GM13977 (cell line): ENCODE measurements around the gene DUSP8.

Experiments used
- DNase-seq: peaks from one replicate; pipeline ENCODE4 v3.0.0; 2012; ENCODE audit warnings: low spot score
- CTCF ChIP-seq: IDR thresholded peaks from 2 replicates; pipeline ENCODE4 v1.5.1; 2012; ENCODE audit warnings: mild to moderate bottlenecking, control low read depth; ENCODE audit not compliant: insufficient read depth; ENCODE audit errors: extremely low read depth, missing control alignments
- in situ Hi-C: fragments of 300-500 bp; cut with MboI; formaldehyde crosslinking; loops from one replicate; pipeline ENCODE4 v1.12.0; 2022; ENCODE audit warnings: low sequenced_read_pairs, low pct_unique_long_range_greater_than_20kb, mixed read lengths, inconsistent platforms; ENCODE audit not compliant: unreplicated experiment

DUSP8 gene

GRCh38 chr11:1558775-1559110 lies 13.3 kb downstream of the DUSP8 start:
- DNase-seq = peak; percentile 34
- in situ Hi-C loops = no loop called here
- no peak for TF ChIP-seq CTCF

- in situ Hi-C loops = no loop called here
- peak; percentile 31 for DNase-seq
- no peak for TF ChIP-seq CTCF
Measured at GRCh38 chr11:1557904-1558774, 13.9 kb downstream of the DUSP8 start.

- peak; percentile 33 for DNase-seq
- TF ChIP-seq CTCF = no peak
- in situ Hi-C loops = no loop called here
Measured at GRCh38 chr11:1557051-1557884, 14.8 kb downstream of the DUSP8 start.

DNA sequence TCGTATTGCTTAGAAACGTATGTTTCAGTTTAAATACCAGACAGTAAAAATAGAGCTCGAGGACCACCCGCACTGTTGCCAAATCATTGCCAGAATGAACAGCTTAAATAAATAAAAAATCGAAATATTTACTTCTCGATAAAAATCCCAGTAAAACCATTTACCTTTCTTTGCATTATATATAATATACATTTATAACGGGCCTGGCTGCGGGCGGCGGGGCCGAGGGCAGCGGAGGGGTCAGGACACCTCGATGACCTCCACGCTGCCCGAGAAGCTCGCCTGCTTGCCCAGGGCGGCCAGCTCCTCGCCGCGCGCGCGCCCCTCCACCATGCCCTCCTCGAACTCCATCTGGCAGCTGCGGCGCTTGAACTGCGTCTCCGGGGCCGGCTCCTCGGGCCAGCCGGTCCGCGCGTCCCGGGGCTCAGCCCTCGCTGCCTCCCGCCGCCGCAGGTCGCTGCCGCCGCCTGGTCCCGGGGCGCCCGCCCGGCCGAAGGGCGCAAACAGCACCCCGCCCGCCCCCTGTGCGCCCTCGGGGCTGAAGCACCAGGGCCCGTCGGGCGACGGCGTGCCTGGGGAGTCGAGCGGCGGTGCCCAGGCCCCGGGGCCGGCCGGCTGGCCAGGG lies 15.7 kb downstream of the DUSP8 start:
- DNase-seq = no peak
- in situ Hi-C loops = no loop called here
- TF ChIP-seq CTCF = no peak

GRCh38 chr11:1555713-1556153 lies 16.3 kb downstream of the DUSP8 start:
- DNase-seq = no peak
- in situ Hi-C loops = no loop called here
- TF ChIP-seq CTCF = no peak

GRCh38 chr11:1554981-1555712 lies 16.9 kb downstream of the DUSP8 start:
- no peak for DNase-seq
- TF ChIP-seq CTCF = no peak
- in situ Hi-C loops = no loop called here
